ENCODE measurements around the gene KLF5. TPM values are rescaled to one million over a fixed set of nuclear protein-coding genes. Genes with fewer than 3 reads are reported as not detected.

Gene KLF5
- total and polyA plus RNA-seq, 2 of the 4 experiments (the other 2 are of a cell fraction), result 5.4 to 8.8 TPM

GRCh38 chr13:73096638-73097037 is 37.8 kb downstream of the KLF5 start:
- no peak for TF ChIP-seq CTCF (conservative IDR thresholded peaks at IDR 0.05; ENCODE audit: low read depth, low read length)
- TF ChIP-seq ELK1 (IDR thresholded peaks at IDR 0.05; ENCODE audit: borderline replicate concordance, low read depth, low read length), result no peak
- no peak for TF ChIP-seq USF2 (IDR thresholded peaks at IDR 0.05; ENCODE audit: low read depth, low read length)
- TF ChIP-seq RAD21 (IDR thresholded peaks at IDR 0.05; ENCODE audit: low read length), result no peak
- TF ChIP-seq RCOR1 (IDR thresholded peaks at IDR 0.05; ENCODE audit: insufficient replicate concordance, low read length), result no peak
- no peak for TF ChIP-seq POLR2A (IDR thresholded peaks at IDR 0.05; ENCODE audit: low read depth, low read length)
- TF ChIP-seq NFE2L2 (IDR thresholded peaks at IDR 0.05; ENCODE audit: low read depth, low read length), result no peak
- Histone ChIP-seq H3K4me3 (ENCODE audit: insufficient read depth, low read depth, low read length) (no peak overlapping the region), H4K20me1 (ENCODE audit: insufficient read depth, low read length) (no peaks in the 10 kb centered on the region), H3K27ac (ENCODE audit: insufficient read depth, low read length) (no peak overlapping the region), H4K91ac (ENCODE audit: insufficient read depth, low read depth, low read length) (no peak overlapping the region), H3K14ac (replicated peaks; ENCODE audit: low read depth, low read length) (no peak overlapping the region), H2AFZ (replicated peaks; ENCODE audit: low read length, poor library complexity) (no peak overlapping the region), H3K56ac (ENCODE audit: extremely low read depth, insufficient read depth, low read length) (no peak overlapping the region), H2BK120ac (ENCODE audit: low read depth, low read length) (no peak overlapping the region), H3K4ac (ENCODE audit: low read depth, low read length) (no peak overlapping the region), H4K8ac (ENCODE audit: low read depth in 2 of 2, low read length in 2 of 2) (no peak overlapping the region), H3K18ac (ENCODE audit: low read depth, low read length) (no peak overlapping the region), H3K9me3 (ENCODE audit: control insufficient read depth, insufficient read depth, low read length) (no peaks in the 10 kb centered on the region), H3K9ac (ENCODE audit: low read depth, low read length) (no peak overlapping the region), H2BK5ac (ENCODE audit: low read depth, low read length, poor library complexity, severe bottlenecking) (no peak overlapping the region), H2BK15ac (ENCODE audit: low read depth, low read length) (no peak overlapping the region), H2BK20ac (ENCODE audit: low read depth, low read length) (no peak overlapping the region), H3K4me1 (ENCODE audit: control insufficient read depth, insufficient read depth, low read length) (peaks cover 2% of the 10 kb centered on the region; the same call in 1 of the 2 replicates), H3K79me1 (ENCODE audit: low read depth in 1 of 2, low read length in 2 of 2) (no peaks in the 10 kb centered on the region), H3K23ac (ENCODE audit: low read depth, low read length) (no peak overlapping the region), H3K36me3 (ENCODE audit: control insufficient read depth, insufficient read depth, low read length) (no peaks in the 10 kb centered on the region), H2AK9ac (replicated peaks; ENCODE audit: low read depth, low read length, poor library complexity) (no peak overlapping the region), H2AK5ac (ENCODE audit: low read depth, low read length) (no peak overlapping the region), H3K9me1 (ENCODE audit: insufficient read depth, low read length) (no peaks in the 10 kb centered on the region), H3K27me3 (ENCODE audit: control insufficient read depth, insufficient read depth, low read length) (no peaks in the 10 kb centered on the region), H3K4me2 (ENCODE audit: low read depth, low read length) (no peak overlapping the region), H4K5ac (ENCODE audit: low read depth, low read length) (no peak overlapping the region)
- BruUV-seq (replicated peaks), result no TSS peak
- intact Hi-C loops (cut with micrococcal nuclease), result no loop called here
- DNase-seq, result no peak
- in situ Hi-C loops (cut with MboI; ENCODE audit: low sequenced_read_pairs), result no loop called here
- dilution Hi-C loops (cut with HindIII; ENCODE audit: low sequenced_read_pairs, unreplicated experiment), result no loop called here
- POLR2A ChIA-PET (ENCODE audit: unreplicated experiment), result no interaction called here
- no CpG with 5 or more reads among the region's 5 CpGs for WGBS, 2 experiments (ENCODE audit: extremely low coverage in 2 of 2, insufficient read length in 1 of 2)
- ATAC-seq (ENCODE audit: low read depth), result no peak
- CTCF ChIA-PET, result interaction anchor here (1.2 kb wide), 1 partner anchor 22 kb away, joined by 4 read pairs; no protein-coding TSS in a partner anchor
